Small intestine (tissue), 16 donors: ENCODE data around the gene AHCYL1. TPM values are rescaled to one million over a fixed set of nuclear protein-coding genes. Genes with fewer than 3 reads are reported as not detected.

Experiments used
- DNase-seq, 2 donors: peaks; one replicate each; pipeline versions ENCODE4 v3.0.0 to v3.0.0-alpha.2; 2013
- FAIRE-seq: peaks from 2 replicates; lab custom pipeline; 2012; peaks lifted over from hg19 to GRCh38; lab: Jason Lieb, UNC
- H3K27ac ChIP-seq, 3 donors: one replicate each; pipeline ENCODE4 v1.5.1; 2013; ENCODE audit warnings: low read length in 2 of 3, mild to moderate bottlenecking in 2 of 3, control low read depth in 1 of 3, inconsistent platforms in 1 of 3, low read depth in 1 of 3, moderate library complexity in 1 of 3
- H3K27me3 ChIP-seq, 3 donors: one replicate each; pipeline ENCODE4 v1.6.1; 2013; ENCODE audit warnings: low read length in 3 of 3, inconsistent platforms in 1 of 3; ENCODE audit not compliant: control insufficient read depth in 3 of 3, insufficient read depth in 3 of 3
- H3K36me3 ChIP-seq, 3 donors: one replicate each; pipeline ENCODE4 v1.6.1; 2013; ENCODE audit warnings: low read length in 3 of 3, inconsistent platforms in 1 of 3, low read depth in 1 of 3, mild to moderate bottlenecking in 1 of 3, moderate library complexity in 1 of 3; ENCODE audit not compliant: control insufficient read depth in 3 of 3, insufficient read depth in 2 of 3
- H3K4me1 ChIP-seq, 3 donors: one replicate each; pipeline ENCODE4 v1.6.1; 2013; ENCODE audit warnings: low read length in 2 of 3, inconsistent platforms in 1 of 3, low read depth in 1 of 3, mild to moderate bottlenecking in 1 of 3, moderate library complexity in 1 of 3; ENCODE audit not compliant: control insufficient read depth in 3 of 3, insufficient read depth in 2 of 3
- H3K4me3 ChIP-seq, 3 donors: one replicate each; pipeline ENCODE4 v1.5.1; 2013; ENCODE audit warnings: low read length in 3 of 3, control low read depth in 1 of 3, inconsistent platforms in 1 of 3, low read depth in 1 of 3, mild to moderate bottlenecking in 1 of 3, moderate library complexity in 1 of 3
- H3K9me3 ChIP-seq, 2 donors: one replicate each; pipeline ENCODE4 v1.6.1; 2013; ENCODE audit warnings: low read depth in 1 of 2, low read length in 1 of 2; ENCODE audit not compliant: control insufficient read depth in 2 of 2, insufficient read depth in 1 of 2
- WGBS, 3 donors: extraction: QIAGEN DNeasy Blood & Tissue Kit; methylation state at CpG; one replicate each; pipeline ENCODE4 v1.1.7; 2013; 5-methylcytosine and 5-hydroxymethylcytosine counted together
- long read RNA-seq, 10 donors: transcript quantifications; one replicate each; lab custom pipeline, GENCODE V29; 2026
- polyA plus RNA-seq, 4 donors: library from polyadenylated mRNA; stranded (reverse) in 3 of 4; unstranded in 1 of 4; fragments of 200-250 nt in 3 of 4; fragments of 120-200 nt in 1 of 4; gene quantifications; one replicate each; pipeline versions ENCODE4 v1.2.1 to v1.2.3, GENCODE V29; 2013
- donor health status: healthy with polysubstance abuse.
- donor health status: control.
- donor health status: control.
- donor health status: Bipolar disorder and iron deficiency.
- donor health status: healthy.

Gene AHCYL1
- 100 to 1,000 TPM in 2 of 4 donors, 10 to 100 TPM in 2; 67.6 to 159 (median 96.8) TPM for polyA plus RNA-seq
- long read RNA-seq, donor 1 = 0 reads
- long read RNA-seq, donor 2, full-length matches to known transcripts = 14 of 14 reads
- long read RNA-seq, donor 2, partial matches to known transcripts = 0 of 14 reads
- long read RNA-seq, donor 2, other reads (novel, unspliced or antisense) = 0 of 14 reads
- long read RNA-seq, donor 3, full-length matches to known transcripts = 6 of 6 reads
- long read RNA-seq, donor 3, partial matches to known transcripts = 0 of 6 reads
- long read RNA-seq, donor 3, other reads (novel, unspliced or antisense) = 0 of 6 reads
- long read RNA-seq, donor 4 = 0 reads
- long read RNA-seq, donor 5, full-length matches to known transcripts = 2 of 8 reads
- long read RNA-seq, donor 5, partial matches to known transcripts = 6 of 8 reads
- long read RNA-seq, donor 5, other reads (novel, unspliced or antisense) = 0 of 8 reads
- long read RNA-seq, donor 6, full-length matches to known transcripts = 22 of 22 reads
- long read RNA-seq, donor 6, partial matches to known transcripts = 0 of 22 reads
- long read RNA-seq, donor 6, other reads (novel, unspliced or antisense) = 0 of 22 reads
- long read RNA-seq, donor 7 = 0 reads
- long read RNA-seq, donor 8, full-length matches to known transcripts = 1 of 1 reads
- long read RNA-seq, donor 8, partial matches to known transcripts = 0 of 1 reads
- long read RNA-seq, donor 8, other reads (novel, unspliced or antisense) = 0 of 1 reads
- long read RNA-seq, donor 9, full-length matches to known transcripts = 3 of 3 reads
- long read RNA-seq, donor 9, partial matches to known transcripts = 0 of 3 reads
- long read RNA-seq, donor 9, other reads (novel, unspliced or antisense) = 0 of 3 reads
- long read RNA-seq, donor 10, full-length matches to known transcripts = 23 of 23 reads
- long read RNA-seq, donor 10, partial matches to known transcripts = 0 of 23 reads
- long read RNA-seq, donor 10, other reads (novel, unspliced or antisense) = 0 of 23 reads

DNA sequence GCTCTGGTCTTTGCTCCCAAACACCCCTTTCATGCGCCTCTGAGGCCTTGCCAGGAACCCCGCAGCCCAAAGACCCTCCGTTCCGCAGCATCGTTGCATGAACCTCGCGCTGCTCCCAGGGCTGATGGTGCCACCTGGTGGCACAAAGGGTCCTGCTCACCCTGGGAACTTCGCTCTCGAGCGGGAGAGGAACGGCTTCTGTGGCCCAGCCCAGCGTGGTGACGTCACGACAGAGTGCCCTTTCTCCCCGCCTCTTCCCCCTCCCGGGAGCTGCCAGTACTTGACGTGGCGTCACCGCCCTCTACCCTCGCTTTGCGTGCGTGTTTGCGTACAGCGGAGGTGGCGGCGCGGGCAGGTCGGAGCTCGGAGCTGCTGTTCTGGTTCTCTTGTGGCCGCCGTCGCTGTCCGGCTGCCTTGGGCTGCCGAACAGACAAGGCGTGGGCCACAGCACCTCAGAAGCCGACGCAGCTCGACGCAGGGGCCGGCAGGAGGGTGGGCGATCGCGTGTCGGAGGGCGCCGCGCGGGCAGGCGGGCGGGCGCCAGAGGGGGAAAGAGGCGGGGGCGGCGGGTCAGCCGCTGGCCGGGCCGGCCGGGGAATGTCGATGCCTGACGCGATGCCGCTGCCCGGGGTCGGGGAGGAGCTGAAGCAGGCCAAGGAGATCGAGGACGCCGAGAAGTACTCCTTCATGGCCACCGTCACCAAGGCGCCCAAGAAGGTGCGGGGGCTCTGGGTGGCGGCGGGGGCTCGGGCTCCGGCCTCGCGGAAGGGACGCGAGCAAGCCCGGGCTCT lies at the start of gene AHCYL1:
Gene AHCYL1 (plus strand): TSS at position 310 of the 791 bp plus-strand sequence. CDS start 288 bp downstream, at position 598.
- peak within 1 kb of the TSS; percentile 89 to 99 (median 95) for H3K27ac ChIP-seq
- DNase-seq (peak; percentile 99), FAIRE-seq (no peak)
- peak within 1 kb of the TSS; percentile 84 to 100 (median 88) for H3K4me3 ChIP-seq
- no peaks in the 10 kb centered on the region for H3K27me3 ChIP-seq
- H3K4me1 ChIP-seq = peaks cover 4 to 29% (median 21%) of the 10 kb centered on the region in 3 donors
- 0% methylated on average over 57 to 79 of the region's 79 CpGs for WGBS, 3 donors
- no peaks in the 10 kb centered on the region for H3K9me3 ChIP-seq
- H3K36me3 ChIP-seq = peaks cover 0 to 4% (median 2%) of the 10 kb centered on the region in 3 donors

GRCh38 chr1:109935451-109935900 lies 49.1 kb upstream of the AHCYL1 start:
- H3K27ac ChIP-seq = peak overlapping the region; percentile 82 to 95 (median 91)
- H3K4me3 ChIP-seq = no peak overlapping the region
- H3K9me3 ChIP-seq = peaks cover 0 to 22% of the 10 kb centered on the region in 2 donors
- DNase-seq (peak; percentile 97), FAIRE-seq (no peak)
- H3K27me3 ChIP-seq = no peaks in the 10 kb centered on the region
- H3K4me1 ChIP-seq = peaks cover 11 to 43% (median 11%) of the 10 kb centered on the region in 3 donors
- H3K36me3 ChIP-seq = peaks cover 0 to 5% (median 0%) of the 10 kb centered on the region in 3 donors
- WGBS, 3 donors = 16 to 52% (median 27%) methylated on average over 4 of the region's 4 CpGs

DNA sequence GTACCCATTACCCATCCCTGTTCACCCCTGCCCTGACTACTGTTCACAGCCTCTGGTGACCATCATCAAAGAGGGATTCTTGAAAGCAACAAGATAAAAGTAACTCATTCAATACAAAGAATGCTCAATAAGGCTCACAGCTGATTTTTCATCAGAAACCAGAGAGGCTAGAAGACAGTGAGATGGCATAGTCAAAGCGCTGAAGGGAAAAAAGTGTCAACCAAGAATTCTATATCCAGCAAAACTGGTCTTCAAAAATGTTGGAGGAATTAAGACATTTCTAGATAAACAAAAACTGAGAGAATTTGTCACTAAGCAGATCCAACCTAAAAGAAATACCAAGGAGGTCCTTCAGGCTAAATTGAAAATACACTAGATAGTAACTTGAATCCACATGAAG lies 46.8 kb upstream of the AHCYL1 start:
- no peak overlapping the region for H3K4me3 ChIP-seq
- H3K4me1 ChIP-seq = peaks cover 7 to 29% (median 9%) of the 10 kb centered on the region in 3 donors
- H3K9me3 ChIP-seq = peaks cover 0 to 22% of the 10 kb centered on the region in 2 donors
- WGBS, 3 donors = 94 to 100% (median 94%) methylated on average over 1 of the region's 1 CpG
- H3K27me3 ChIP-seq = no peaks in the 10 kb centered on the region
- no peak overlapping the region for H3K27ac ChIP-seq
- FAIRE-seq (no peak), DNase-seq (no peak)
- H3K36me3 ChIP-seq = no peaks in the 10 kb centered on the region

GRCh38 chr1:109938556-109938955 lies 46.0 kb upstream of the AHCYL1 start:
- H3K9me3 ChIP-seq = peaks cover 0 to 22% of the 10 kb centered on the region in 2 donors
- FAIRE-seq = no peak
- H3K4me1 ChIP-seq = peaks cover 7 to 25% (median 9%) of the 10 kb centered on the region in 3 donors
- no peak for DNase-seq
- no peaks in the 10 kb centered on the region for H3K27me3 ChIP-seq
- no peaks in the 10 kb centered on the region for H3K36me3 ChIP-seq
- no peak overlapping the region for H3K27ac ChIP-seq
- 96 to 98% (median 96%) methylated on average over 2 of the region's 2 CpGs for WGBS, 3 donors
- H3K4me3 ChIP-seq = no peak overlapping the region

DNA sequence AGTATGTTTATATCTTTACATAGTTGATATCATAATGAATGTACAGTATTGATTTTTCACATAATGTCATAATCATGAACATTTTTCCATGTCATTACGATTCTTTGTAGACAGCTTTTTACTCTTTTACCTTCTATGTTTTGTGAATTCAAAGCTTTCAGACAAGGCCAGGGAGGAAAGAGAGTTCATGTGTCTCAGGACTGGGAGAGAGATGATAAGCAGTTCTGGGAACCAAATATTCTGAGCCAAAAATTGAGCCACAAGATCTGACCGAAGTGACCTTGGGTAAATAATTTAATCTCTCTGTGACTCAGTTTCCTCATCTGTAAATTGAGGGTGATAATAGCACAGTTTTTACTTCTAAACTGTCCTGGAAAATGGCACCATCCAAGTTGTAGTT lies 42.1 kb upstream of the AHCYL1 start:
- no peak for DNase-seq
- Histone ChIP-seq H3K36me3 (no peaks in the 10 kb centered on the region), H3K27ac (no peak overlapping the region), H3K27me3 (no peaks in the 10 kb centered on the region), H3K4me3 (no peak overlapping the region), H3K9me3 (peaks cover 0 to 12% of the 10 kb centered on the region in 2 donors), H3K4me1 (peaks cover 0 to 3% (median under 1%) of the 10 kb centered on the region in 3 donors)
- FAIRE-seq = no peak
- 87 to 92% (median 89%) methylated on average over 2 of the region's 2 CpGs for WGBS, 3 donors

DNA sequence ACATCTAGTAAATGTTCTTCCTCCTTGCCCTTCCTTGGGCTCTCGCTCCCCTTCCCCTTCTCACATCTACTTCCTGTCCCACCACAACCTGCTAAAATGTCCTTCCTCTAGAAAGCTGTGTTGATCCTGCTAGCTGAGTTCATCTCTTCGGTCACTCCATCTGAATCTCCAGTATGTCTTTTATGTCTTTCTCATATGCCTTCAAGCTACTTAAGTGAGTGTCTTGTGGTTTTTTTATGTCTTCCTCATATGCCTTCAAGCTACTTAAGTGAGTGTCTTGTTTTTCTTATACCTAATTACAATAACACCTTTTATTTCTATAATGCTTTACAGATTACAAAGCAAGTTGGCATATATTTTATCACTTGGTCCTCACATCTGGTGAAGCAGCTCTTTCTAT lies 40.0 kb upstream of the AHCYL1 start:
- Histone ChIP-seq H3K4me1 (peaks cover 3 to 14% (median 3%) of the 10 kb centered on the region in 3 donors), H3K9me3 (no peaks in the 10 kb centered on the region), H3K27ac (no peak overlapping the region), H3K4me3 (no peak overlapping the region), H3K36me3 (no peaks in the 10 kb centered on the region), H3K27me3 (no peaks in the 10 kb centered on the region)
- 77 to 92% (median 80%) methylated on average over 2 of the region's 2 CpGs for WGBS, 3 donors
- FAIRE-seq (no peak), DNase-seq (no peak)

DNA sequence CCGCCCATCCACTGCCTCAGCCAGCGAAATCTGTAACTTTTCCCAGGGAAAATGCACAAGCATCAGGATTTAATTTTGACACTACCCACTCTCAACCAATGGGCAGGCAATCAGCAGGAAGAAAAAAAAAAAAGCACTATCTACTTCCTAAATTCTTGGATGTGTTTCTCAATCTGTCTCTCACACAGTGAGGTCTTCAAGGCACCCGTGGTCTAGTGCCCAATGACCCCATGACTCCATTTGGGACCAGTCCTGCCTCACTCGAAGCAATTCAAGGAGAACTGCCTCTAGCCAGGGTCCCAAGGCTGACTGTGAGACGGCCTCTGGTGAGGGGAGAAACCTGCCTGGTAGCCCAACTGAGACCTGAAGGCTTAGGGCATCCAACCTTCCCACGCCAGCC lies 38.1 kb upstream of the AHCYL1 start:
- H3K27ac ChIP-seq = no peak overlapping the region
- no peaks in the 10 kb centered on the region for H3K27me3 ChIP-seq
- no peak for FAIRE-seq
- H3K4me1 ChIP-seq = peaks cover 3 to 14% (median 3%) of the 10 kb centered on the region in 3 donors
- WGBS, 3 donors = 77 to 88% (median 81%) methylated on average over 6 of the region's 6 CpGs
- no peaks in the 10 kb centered on the region for H3K36me3 ChIP-seq
- no peak overlapping the region for H3K4me3 ChIP-seq
- H3K9me3 ChIP-seq = no peaks in the 10 kb centered on the region
- DNase-seq = no peak
